K562 (cell line): ENCODE results near the gene TMEM143. TPM values are rescaled to one million over a fixed set of nuclear protein-coding genes. Genes with fewer than 3 reads are reported as not detected.

Source experiments
- ARID4B ChIP-seq: sonication (generic); formaldehyde crosslinking; IDR thresholded peaks from 2 replicates; pipeline ENCODE4 v1.8.0; 2022; ENCODE audit warnings: mild to moderate bottlenecking, missing genetic modification reagents
- ATF1 ChIP-seq, 2 experiments: fragments of 450-650 bp in 1 of 2; IDR thresholded peaks; 2 replicates each; pipeline ENCODE4 v1.6.1; 2016; ENCODE audit warnings: missing compliant biosample characterization in 1 of 2, missing genetic modification characterization in 1 of 2
- CBX8 ChIP-seq: fragments of 200-600 bp; sonication (generic); IDR thresholded peaks from 2 replicates; pipeline ENCODE4 v1.6.1; 2012; ENCODE audit warnings: borderline replicate concordance, mixed run types, low read depth, mild to moderate bottlenecking, moderate library complexity, mixed read lengths, low read length, control low read depth, inconsistent platforms; ENCODE audit not compliant: poor library complexity, severe bottlenecking; ENCODE audit errors: extremely low read depth
- DNMT1 ChIP-seq: fragments of 450-650 bp; IDR thresholded peaks from 2 replicates; pipeline ENCODE4 v1.6.1; 2016; ENCODE audit warnings: antibody characterized with exemption, mild to moderate bottlenecking
- HMGN3 ChIP-seq: IDR thresholded peaks from 2 replicates; pipeline ENCODE4 v1.6.1; 2011; ENCODE audit warnings: borderline replicate concordance, low read depth, mild to moderate bottlenecking, mixed read lengths, low read length; ENCODE audit not compliant: insufficient read length; ENCODE audit errors: extremely low read depth
- ILK ChIP-seq: fragments of 450-650 bp; IDR thresholded peaks from 2 replicates; pipeline ENCODE4 v1.6.1; 2016; ENCODE audit warnings: missing genetic modification characterization, low read depth, mild to moderate bottlenecking, missing compliant biosample characterization, moderate library complexity, borderline replicate concordance
- JUND ChIP-seq, 2 experiments: IDR thresholded peaks; 2 replicates in 1 of 2; 3 replicates in 1 of 2; pipeline ENCODE4 v1.6.1; 2011; ENCODE audit warnings: borderline replicate concordance in 2 of 2, low read depth in 2 of 2, low read length in 2 of 2, improper control_type of control experiment in 1 of 2, missing biosample characterization in 1 of 2, missing genetic modification characterization in 1 of 2, missing genetic modification reagents in 1 of 2
- L3MBTL2 ChIP-seq: fragments of 450-650 bp; IDR thresholded peaks from 2 replicates; pipeline ENCODE4 v1.6.1; 2016; ENCODE audit warnings: mild to moderate bottlenecking, moderate library complexity
- MYBL2 ChIP-seq, 2 experiments: fragments of 450-650 bp in 1 of 2; sonication (generic) in 1 of 2; formaldehyde crosslinking in 1 of 2; IDR thresholded peaks; 2 replicates each; pipeline versions ENCODE4 v1.6.1 to v1.8.1; 2017 to 2022; ENCODE audit warnings: borderline replicate concordance in 1 of 2, inconsistent platforms in 1 of 2, low read depth in 1 of 2, mild to moderate bottlenecking in 1 of 2, missing genetic modification reagents in 1 of 2, moderate library complexity in 1 of 2
- NFATC3 ChIP-seq: fragments of 450-650 bp; IDR thresholded peaks from 2 replicates; pipeline ENCODE4 v1.6.1; 2017; ENCODE audit warnings: mild to moderate bottlenecking
- PCBP2 ChIP-seq: fragments of 200-400 bp; formaldehyde crosslinking; IDR thresholded peaks from 2 replicates; pipeline ENCODE4 v1.6.1; 2018; ENCODE audit warnings: low read length, low read depth, mild to moderate bottlenecking, moderate library complexity; ENCODE audit not compliant: poor library complexity, severe bottlenecking
- STAG1 ChIP-seq: sonication (generic); formaldehyde crosslinking; IDR thresholded peaks from 2 replicates; pipeline ENCODE4 v1.5.0; 2020; ENCODE audit warnings: missing genetic modification reagents, borderline replicate concordance
- TCF7 ChIP-seq: sonication (generic); IDR thresholded peaks from 2 replicates; pipeline ENCODE4 v1.6.1; 2016; ENCODE audit warnings: antibody characterized with exemption, borderline replicate concordance
- ZFP91 ChIP-seq: sonication (generic); formaldehyde crosslinking; IDR thresholded peaks from 2 replicates; pipeline ENCODE4 v1.8.0; 2022; ENCODE audit warnings: mild to moderate bottlenecking, missing genetic modification reagents
- polyA plus RNA-seq, 8 experiments: library from polyadenylated mRNA; depleted of rRNA in 4 of 8; stranded (reverse) in 5 of 8; unstranded in 3 of 8; fragments of >200 nt; fragmentation: Nextera tagmentation in 2 of 8; fragmentation: Illumina TruSeq in 1 of 8; extraction: Ambion mirVana in 2 of 8; extraction: Trizol in 1 of 8; gene quantifications; 2 replicates each; pipeline versions ENCODE4 v1.2.1 to v1.2.3, GENCODE V29; 2011 to 2014; ENCODE audit warnings: inconsistent platforms in 1 of 8, missing spikeins in 1 of 8
- total RNA-seq, 7 experiments: library from RNA; depleted of rRNA in 6 of 7; stranded (reverse); fragments of >200 nt in 6 of 7; fragmentation: Illumina TruSeq in 2 of 7; extraction: Trizol in 2 of 7; gene quantifications; 2 replicates each; pipeline versions ENCODE4 v1.2.1 to v1.2.3, GENCODE V29; 2011 to 2021; ENCODE audit warnings: low replicate concordance in 1 of 7
- TF ChIP-seq, protein P1 (sequence below): sonication (generic); formaldehyde crosslinking; IDR thresholded peaks from 2 replicates; pipeline ENCODE4 v1.8.1; 2022; ENCODE audit warnings: missing genetic modification reagents

Gene TMEM143
- total and polyA plus RNA-seq, 9 of the 15 experiments (the other 6 are each of a cell fraction or from before 2014, with no cell fraction given), result 0.66 to 8.8 (median 4.3) TPM

- no peak for TF ChIP-seq ILK
- no peak for TF ChIP-seq ZFP91 (CRISPR knock-in tag)
- peak; percentile 16; the same call in 1 of the 2 replicates for TF ChIP-seq TCF7
- no peak for TF ChIP-seq ATF1 (CRISPR knock-in tag; IDR thresholded peaks at IDR 0.05)
- TF ChIP-seq ATF1 (tag; IDR thresholded peaks at IDR 0.05), result peak; percentile 81
- TF ChIP-seq, protein P1, sequence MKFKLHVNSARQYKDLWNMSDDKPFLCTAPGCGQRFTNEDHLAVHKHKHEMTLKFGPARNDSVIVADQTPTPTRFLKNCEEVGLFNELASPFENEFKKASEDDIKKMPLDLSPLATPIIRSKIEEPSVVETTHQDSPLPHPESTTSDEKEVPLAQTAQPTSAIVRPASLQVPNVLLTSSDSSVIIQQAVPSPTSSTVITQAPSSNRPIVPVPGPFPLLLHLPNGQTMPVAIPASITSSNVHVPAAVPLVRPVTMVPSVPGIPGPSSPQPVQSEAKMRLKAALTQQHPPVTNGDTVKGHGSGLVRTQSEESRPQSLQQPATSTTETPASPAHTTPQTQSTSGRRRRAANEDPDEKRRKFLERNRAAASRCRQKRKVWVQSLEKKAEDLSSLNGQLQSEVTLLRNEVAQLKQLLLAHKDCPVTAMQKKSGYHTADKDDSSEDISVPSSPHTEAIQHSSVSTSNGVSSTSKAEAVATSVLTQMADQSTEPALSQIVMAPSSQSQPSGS (CRISPR knock-in tag), result peak; percentile 60; the same call in 1 of the 2 replicates
- peak; percentile 95 for TF ChIP-seq ARID4B (CRISPR knock-in tag)
- peak; percentile 39 for TF ChIP-seq HMGN3
- 0 out of 2 replicates have a peak, but pooled peaks have one; percentile 38 for TF ChIP-seq L3MBTL2
- TF ChIP-seq NFATC3, result no peak
- no peak for TF ChIP-seq CBX8
- TF ChIP-seq MYBL2 (IDR thresholded peaks at IDR 0.05; ENCODE audit: low read depth), result no peak
- no peak for TF ChIP-seq MYBL2 (CRISPR knock-in tag; IDR thresholded peaks at IDR 0.05; ENCODE audit: borderline replicate concordance)
- TF ChIP-seq PCBP2, result no peak
- no peak for TF ChIP-seq DNMT1
- no peak for TF ChIP-seq JUND (IDR thresholded peaks at IDR 0.05; ENCODE audit: borderline replicate concordance, low read depth, low read length)
- TF ChIP-seq JUND (tag; IDR thresholded peaks at IDR 0.05; ENCODE audit: borderline replicate concordance, low read depth, low read length), result no peak; the same call in 2 of the 3 replicates
- 0 out of 2 replicates have a peak, but pooled peaks have one; percentile 25 for TF ChIP-seq STAG1 (CRISPR knock-in tag)
These were observed 26.7 kb upstream of the TMEM143 start (continued) for GRCh38 chr19:48390188-48391099.
